Stimulated activated CD8-positive, alpha-beta memory T cell treated with anti-CD3 and anti-CD28 coated beads, Interleukin-7, amount 100 ng/mL, for 48 hours (primary cell): ENCODE measurements around the gene EIF3B.
"Not testable (repeated sequence)": the region's sequence is repeated elsewhere in the genome, so short reads cannot be mapped to it uniquely, and the experiment has no call there.

Experiments used
- DNase-seq, 2 donors: peaks; one replicate each; pipeline ENCODE4 v3.0.0-alpha.2; 2020; ENCODE audit warnings: low read depth in 1 of 2; ENCODE audit errors: extremely low read depth in 1 of 2

EIF3B gene

GRCh38 chr7:2354186-2354938 lies at the start of gene EIF3B:
TSS of gene EIF3B (plus strand) at chr7:2354827. CDS start at chr7:2354922, 95 bp downstream.
- DNase-seq = peak; percentile 71 to 82

- DNase-seq = not testable (repeated sequence)
Measured at GRCh38 chr7:2305258-2305657, 49.4 kb upstream of the EIF3B start.

- DNase-seq = no peak
Measured at GRCh38 chr7:2306688-2307087, 47.9 kb upstream of the EIF3B start.

GRCh38 chr7:2307690-2308107 lies 46.9 kb upstream of the EIF3B start:
- DNase-seq = no peak

- no peak for DNase-seq
Measured at GRCh38 chr7:2309889-2310331, 44.7 kb upstream of the EIF3B start.

- no peak for DNase-seq
Measured at GRCh38 chr7:2312267-2312929, 42.2 kb upstream of the EIF3B start.

GRCh38 chr7:2313450-2314208 lies 41.0 kb upstream of the EIF3B start:
- DNase-seq = peak in 1 of 2 donors; percentile 11

- peak; percentile 85 to 88 for DNase-seq
Measured at GRCh38 chr7:2314209-2314955, 40.2 kb upstream of the EIF3B start, which contains the start of gene SNX8. TSS of gene SNX8 (minus strand) at chr7:2314441. CDS start at chr7:2314421, 20 bp downstream.

- DNase-seq = not testable (repeated sequence)
Measured at GRCh38 chr7:2314956-2315530, 39.6 kb upstream of the EIF3B start.

GRCh38 chr7:2315787-2316186 lies 38.8 kb upstream of the EIF3B start:
- no peak for DNase-seq

- no peak for DNase-seq
Measured at GRCh38 chr7:2316578-2316977, 38.0 kb upstream of the EIF3B start.

GRCh38 chr7:2317556-2318293 lies 36.9 kb upstream of the EIF3B start:
- no peak for DNase-seq

- no peak for DNase-seq
Measured at GRCh38 chr7:2321020-2321419, 33.6 kb upstream of the EIF3B start.

GRCh38 chr7:2325162-2325561 lies 29.5 kb upstream of the EIF3B start:
- DNase-seq = no peak

GRCh38 chr7:2326951-2327350 lies 27.7 kb upstream of the EIF3B start:
- no peak for DNase-seq

GRCh38 chr7:2330493-2330892 lies 24.1 kb upstream of the EIF3B start:
- no peak for DNase-seq

GRCh38 chr7:2331707-2332106 lies 22.9 kb upstream of the EIF3B start:
- DNase-seq = no peak

GRCh38 chr7:2332606-2333231 lies 21.9 kb upstream of the EIF3B start:
- DNase-seq = not testable (repeated sequence)

- DNase-seq = no peak
Measured at GRCh38 chr7:2336626-2337299, 17.9 kb upstream of the EIF3B start.
